GM18507 (cell line): ENCODE data around the gene RHEB.

Experiments
- DNase-seq: peaks from one replicate; pipeline ENCODE4 v3.0.0; 2011; ENCODE audit warnings: low read depth; ENCODE audit not compliant: insufficient read length; ENCODE audit errors: extremely low spot score
- FAIRE-seq: peaks from 2 replicates; lab custom pipeline; 2011; peaks lifted over from hg19 to GRCh38; lab: Jason Lieb, UNC

RHEB gene

GRCh38 chr7:151483711-151483983 is 36.0 kb downstream of the RHEB start:
- DNase-seq: no peak
- no peak for FAIRE-seq

DNA sequence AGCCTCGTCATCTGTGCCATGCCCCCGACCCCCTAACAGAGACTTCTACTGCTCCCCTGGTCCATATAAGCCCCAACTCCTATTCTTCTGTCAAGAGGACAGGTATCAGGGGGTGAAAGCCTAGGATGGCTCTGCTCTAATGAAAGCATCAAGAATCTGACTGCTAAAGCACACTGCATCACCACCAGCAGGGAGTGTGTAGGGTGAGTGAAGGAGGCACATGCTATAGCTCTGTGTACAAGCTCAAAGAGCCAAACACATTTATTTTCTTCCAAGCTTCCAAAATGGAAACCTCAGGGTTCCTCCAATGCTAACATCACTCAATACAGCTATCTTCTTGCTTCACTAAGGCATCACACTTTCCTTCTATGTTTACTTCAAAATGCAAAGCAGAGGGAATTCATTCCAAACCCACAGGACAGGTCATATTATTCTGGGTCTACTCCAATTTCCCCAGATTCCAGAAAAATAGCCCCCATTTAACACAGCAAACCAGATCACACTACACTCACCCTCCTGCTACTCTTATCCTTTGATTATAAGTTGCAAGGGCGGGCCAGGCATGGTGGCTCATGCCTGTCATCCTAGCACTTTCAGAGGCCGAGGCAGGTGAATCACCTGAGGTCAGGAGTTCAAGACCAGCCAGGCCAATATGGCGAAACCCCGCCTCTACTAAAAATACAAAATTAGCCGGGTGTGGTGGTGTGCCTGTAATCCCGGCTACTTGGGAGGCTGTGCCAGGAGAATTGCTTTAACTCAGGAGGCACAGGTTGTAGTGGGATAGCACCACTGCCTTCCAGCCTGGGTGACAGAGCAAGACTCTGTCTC is 36.6 kb downstream of the RHEB start:
- DNase-seq (no peak), FAIRE-seq (no peak)

GRCh38 chr7:151481650-151482505 is 37.8 kb downstream of the RHEB start:
- FAIRE-seq (no peak), DNase-seq (no peak)

DNA sequence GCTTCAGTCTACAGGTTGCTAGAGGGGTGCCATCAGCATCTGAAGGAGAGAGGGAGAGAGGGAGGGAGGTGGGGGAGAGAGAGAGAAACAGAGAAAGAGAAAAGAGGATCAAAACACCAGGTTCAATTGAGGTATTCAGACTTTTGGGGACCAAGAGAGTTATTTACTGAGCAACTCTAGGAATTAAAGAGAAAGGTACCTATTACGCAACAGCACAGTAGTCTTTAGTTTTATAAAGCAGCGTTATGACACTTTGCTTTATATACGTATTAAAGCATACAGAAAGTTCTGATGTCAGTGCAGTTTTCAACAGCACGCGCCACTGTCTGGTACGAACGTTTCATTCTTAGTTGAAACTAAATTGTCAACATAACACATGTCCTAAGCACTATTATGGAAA is 41.8 kb downstream of the RHEB start:
- FAIRE-seq (no peak), DNase-seq (no peak)

- peak; percentile 71 for FAIRE-seq
Measured at GRCh38 chr7:151472644-151473380, 46.9 kb downstream of the RHEB start.

GRCh38 chr7:151470711-151471110 is 49.0 kb downstream of the RHEB start:
- no peak for FAIRE-seq
- DNase-seq: no peak

More at GRCh38 chr7:151472644-151473380, 46.9 kb downstream of the RHEB start:
- no peak for DNase-seq

GRCh38 chr7:151469281-151469680 is 50.4 kb downstream of the RHEB start:
- FAIRE-seq (no peak), DNase-seq (no peak)

DNA sequence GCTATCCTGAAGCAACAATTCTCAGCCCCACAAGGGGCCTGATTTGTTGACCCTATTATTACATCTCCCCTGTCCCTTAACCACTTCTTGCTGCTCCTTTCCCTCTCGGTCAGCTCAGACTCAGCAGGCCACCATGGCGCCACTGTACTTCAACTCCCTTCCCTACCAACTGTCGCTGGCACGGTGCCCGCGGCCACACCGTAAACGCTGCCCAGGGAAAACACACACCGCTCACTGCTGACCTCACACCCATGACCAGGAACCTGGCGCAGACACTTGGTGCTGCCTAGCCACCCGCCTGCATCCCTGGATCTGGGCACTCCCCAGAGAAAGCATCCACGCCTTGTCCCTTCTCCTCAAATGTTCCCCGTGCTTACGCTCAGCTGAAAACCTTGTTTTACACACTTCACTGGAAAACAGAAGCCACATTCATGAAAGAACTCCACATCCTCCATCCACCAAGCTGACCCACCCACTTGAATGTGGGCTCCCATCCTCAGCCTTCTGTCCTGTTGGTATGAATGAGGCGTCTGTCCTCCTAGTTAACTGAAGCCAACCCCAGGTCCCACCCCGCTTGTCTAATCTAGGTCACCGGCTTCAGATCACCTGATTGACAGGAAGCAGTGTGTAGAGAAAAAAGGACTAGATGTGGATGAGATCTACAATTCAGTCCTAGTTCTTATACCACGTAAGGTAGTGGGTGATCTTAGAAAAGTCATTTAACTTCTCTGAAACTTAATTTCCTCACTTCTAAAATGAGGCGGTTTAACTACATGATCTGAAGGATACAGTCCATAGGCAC is 51.3 kb downstream of the RHEB start:
- no peak for FAIRE-seq
- no peak for DNase-seq

GRCh38 chr7:151465169-151465568 is 54.5 kb downstream of the RHEB start:
- FAIRE-seq: no peak

DNA sequence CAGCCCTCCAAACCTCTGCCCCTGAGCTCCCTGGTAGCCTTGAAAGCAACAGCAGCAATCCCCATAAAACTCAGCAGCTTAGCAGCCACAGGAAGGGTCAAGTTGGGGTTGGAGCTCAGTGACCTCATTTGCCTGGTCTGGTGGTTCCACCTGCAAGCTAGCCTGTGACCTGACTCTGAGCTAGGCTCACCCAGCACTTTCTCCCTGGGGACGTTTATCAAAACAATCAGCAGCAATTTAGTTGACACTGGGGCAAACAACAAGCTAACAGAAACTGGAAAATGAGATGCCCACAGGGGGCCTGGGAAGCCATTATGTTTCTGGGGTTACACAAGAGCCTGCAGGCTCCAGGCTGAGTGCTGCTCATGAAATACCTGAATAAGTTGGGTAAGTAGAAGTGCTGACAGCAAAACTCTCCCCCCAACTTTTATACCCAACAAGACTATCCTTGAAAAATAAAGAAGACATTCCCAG is 57.4 kb downstream of the RHEB start:
- FAIRE-seq (no peak), DNase-seq (no peak)

More at GRCh38 chr7:151465169-151465568, 54.5 kb downstream of the RHEB start:
- DNase-seq: no peak

DNA sequence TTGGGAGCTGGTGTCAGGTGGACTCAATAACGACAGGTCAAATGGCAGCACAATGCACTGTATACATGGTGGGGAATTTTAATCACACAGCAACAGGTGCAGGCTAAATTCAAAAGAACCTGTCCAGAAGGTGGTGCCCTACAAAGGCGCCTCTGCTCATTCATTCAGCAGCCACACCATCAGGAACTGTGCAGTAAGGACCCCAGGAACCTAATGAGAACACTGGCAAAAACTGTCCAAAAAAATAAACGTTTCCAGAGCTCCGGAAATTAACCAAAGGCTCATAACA is 57.8 kb downstream of the RHEB start:
- FAIRE-seq (no peak), DNase-seq (no peak)

- FAIRE-seq (no peak), DNase-seq (no peak)
Measured at GRCh38 chr7:151461096-151461941, 58.4 kb downstream of the RHEB start.

DNA sequence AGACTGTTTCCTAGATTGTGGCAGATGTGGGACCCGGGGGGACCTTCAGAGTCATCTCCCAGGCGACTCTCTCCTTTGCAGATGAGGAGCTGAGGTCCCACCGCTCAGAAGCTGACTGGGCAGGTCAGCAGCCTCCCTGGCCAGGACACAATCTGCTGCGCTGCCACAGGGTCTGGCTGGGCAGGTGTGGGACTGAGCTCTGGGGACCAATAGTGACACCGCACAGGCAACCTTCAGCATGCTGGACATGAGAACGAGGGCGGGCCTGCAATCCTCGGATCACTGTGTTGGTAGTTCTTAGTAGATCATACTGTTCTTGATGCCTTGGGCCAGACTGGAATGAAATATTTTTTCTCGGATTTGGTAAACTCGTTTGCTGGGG is 59.2 kb downstream of the RHEB start:
- FAIRE-seq (no peak), DNase-seq (no peak)

DNA sequence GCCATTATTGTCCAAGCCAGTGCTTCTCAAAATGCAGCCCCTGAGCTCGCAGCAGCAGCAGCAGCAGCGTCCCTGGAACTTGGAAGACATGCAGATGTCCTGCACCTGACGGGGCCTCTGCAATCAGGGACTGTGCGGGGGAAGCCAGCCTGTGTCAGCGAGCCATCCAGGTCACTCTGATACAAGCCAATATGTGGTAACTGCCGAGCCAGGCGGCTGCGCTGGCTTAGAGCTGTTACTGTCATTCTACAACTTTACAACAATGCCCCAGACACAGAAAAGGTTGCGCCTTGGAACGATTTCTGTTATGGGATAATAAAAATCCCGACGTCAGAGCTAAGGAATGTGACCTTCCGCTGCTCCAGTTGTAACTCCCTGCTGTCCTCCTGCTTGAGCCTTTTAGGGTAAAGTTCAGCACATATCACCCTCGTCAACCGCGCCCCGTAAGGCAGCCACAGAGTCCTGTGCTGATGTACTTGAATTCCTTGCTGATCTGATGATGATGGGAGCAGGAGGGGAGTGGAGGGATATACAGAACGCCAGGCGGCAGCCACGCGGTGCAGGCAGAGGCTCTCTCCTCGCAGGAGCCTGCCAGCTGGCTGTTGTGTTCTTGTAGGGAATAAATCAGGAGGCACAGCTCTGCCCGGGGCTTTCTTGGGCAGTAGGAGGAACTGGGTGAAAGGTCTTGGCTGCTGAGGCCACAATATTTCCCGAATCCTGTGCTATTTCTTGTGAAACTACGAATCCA is 59.8 kb downstream of the RHEB start:
- DNase-seq (no peak), FAIRE-seq (no peak)

DNA sequence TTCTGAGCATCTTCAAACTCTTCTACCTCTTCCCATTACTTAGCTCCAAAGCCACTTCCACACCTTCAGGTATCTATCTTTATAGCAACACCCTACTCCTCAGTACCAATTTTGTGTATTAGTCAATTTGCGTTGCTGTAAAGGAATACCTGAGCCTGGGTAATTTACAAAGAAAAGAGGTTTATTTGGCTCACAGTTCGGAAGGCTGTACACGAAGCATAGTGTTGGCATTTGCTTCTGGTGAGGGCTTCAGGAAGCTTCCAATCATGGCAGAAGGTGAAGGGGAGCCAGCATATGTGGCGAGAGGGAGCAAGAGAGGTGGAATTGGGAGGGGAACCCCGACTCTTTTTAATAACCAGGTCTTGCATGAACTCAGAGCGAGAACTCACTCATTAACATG is 62.2 kb downstream of the RHEB start:
- DNase-seq (no peak), FAIRE-seq (no peak)

GRCh38 chr7:151456782-151457181 is 62.9 kb downstream of the RHEB start:
- DNase-seq: no peak
- FAIRE-seq: no peak

- no peak for DNase-seq
- FAIRE-seq: no peak
Measured at GRCh38 chr7:151456276-151456675, 63.4 kb downstream of the RHEB start.

DNA sequence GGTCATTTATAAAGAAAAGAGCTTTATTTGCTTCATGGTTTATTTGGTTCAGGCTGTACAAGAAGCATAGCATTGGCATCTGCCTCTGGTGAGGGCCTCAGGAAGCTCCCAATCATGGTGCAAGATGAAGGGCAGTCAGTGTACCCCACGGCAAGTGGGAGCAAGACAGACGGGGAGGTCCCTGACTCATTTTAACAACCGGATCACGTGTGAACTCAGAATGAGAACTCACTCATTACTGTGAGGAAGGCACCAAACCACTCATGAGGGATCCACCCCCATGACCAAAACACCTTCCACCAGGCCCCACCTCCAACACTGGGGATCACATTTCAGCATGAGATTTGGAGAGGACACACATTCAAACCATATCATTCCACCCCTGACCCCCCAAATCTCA is 64.0 kb downstream of the RHEB start:
- DNase-seq: no peak
- FAIRE-seq: no peak
